ENCODE measurements around the gene CLIP4.

Gene CLIP4

DNA sequence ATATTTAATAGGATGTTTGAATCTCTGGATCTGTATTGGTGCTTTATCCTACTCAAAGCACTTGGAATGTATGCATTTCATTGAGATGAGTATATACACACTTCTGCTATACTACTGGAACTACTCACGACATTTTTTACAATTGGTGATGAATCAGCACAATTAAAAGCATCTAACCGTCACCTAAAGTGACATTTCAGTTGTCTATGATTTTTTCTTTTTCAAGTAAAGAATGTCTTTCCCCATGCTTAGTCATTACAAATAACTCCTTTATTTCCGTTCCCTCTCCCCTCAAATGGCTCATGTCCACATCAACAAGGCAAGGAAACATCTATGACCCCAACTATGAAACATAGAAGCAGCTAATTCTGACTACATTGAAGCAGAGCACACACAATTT, 77.3 kb downstream of the CLIP4 start:
- no peak for DNase-seq

- no peak for DNase-seq
Measured at GRCh38 chr2:29193111-29193510, 77.9 kb downstream of the CLIP4 start.

GRCh38 chr2:29193681-29194080, 78.5 kb downstream of the CLIP4 start:
- no peak for DNase-seq

- DNase-seq: no peak
Measured at GRCh38 chr2:29195796-29196195, 80.6 kb downstream of the CLIP4 start.

- DNase-seq: peak; percentile 32
Measured at GRCh38 chr2:29196792-29197788, 81.9 kb downstream of the CLIP4 start.

- no peak for DNase-seq
Measured at GRCh38 chr2:29201979-29202378, 86.8 kb downstream of the CLIP4 start.

DNA sequence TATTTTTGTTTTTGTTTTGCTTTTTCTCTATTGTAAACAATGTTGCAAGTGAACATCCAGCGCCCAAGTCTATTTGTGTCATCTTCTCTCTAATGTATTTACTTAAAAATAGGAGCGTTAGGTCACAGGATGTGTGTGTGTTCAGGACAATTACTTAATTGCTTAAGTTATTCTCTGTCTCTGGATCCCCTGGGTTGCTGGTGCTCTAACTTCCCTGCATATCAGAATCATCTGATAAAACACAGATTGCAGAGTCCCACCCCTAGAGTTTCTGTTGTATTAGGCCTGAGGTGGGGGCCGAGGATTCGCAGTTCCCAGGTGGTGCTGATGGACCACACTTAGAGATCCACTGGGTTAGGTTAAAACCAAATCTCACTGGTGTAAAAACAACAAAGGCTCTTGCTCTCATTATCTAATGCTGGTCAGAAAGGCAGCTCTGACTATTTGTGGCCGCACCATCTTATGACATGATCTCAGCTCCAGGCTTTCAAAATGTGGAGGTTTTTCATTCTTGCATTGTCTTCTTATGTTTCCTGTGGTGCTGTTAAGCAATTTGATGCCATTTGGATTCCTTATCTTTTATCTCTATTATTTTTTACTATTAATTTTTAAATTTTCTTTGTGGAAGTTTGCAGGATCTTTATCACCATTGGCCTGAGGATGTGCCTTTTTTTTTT, 87.7 kb downstream of the CLIP4 start:
- DNase-seq: no peak

DNA sequence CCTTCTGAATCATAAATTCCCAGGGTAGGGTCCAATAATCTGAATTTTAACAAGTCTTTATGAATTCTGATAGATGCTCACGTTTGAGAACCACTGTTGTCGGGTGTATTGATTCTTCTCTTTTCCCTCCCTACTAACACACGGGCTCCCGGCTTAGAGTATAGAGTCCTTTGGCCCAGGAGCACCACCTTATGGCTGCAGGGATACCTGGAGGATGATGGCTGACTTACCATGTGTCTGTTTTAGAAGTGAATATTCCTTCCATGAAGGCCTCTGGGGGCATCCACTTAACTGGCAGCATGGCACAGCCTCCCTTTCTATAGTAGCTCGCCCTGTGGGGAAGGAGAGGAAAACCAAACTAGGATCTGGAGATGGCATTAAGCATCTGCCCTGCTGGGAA, 91.7 kb downstream of the CLIP4 start:
- no peak for DNase-seq

DNA sequence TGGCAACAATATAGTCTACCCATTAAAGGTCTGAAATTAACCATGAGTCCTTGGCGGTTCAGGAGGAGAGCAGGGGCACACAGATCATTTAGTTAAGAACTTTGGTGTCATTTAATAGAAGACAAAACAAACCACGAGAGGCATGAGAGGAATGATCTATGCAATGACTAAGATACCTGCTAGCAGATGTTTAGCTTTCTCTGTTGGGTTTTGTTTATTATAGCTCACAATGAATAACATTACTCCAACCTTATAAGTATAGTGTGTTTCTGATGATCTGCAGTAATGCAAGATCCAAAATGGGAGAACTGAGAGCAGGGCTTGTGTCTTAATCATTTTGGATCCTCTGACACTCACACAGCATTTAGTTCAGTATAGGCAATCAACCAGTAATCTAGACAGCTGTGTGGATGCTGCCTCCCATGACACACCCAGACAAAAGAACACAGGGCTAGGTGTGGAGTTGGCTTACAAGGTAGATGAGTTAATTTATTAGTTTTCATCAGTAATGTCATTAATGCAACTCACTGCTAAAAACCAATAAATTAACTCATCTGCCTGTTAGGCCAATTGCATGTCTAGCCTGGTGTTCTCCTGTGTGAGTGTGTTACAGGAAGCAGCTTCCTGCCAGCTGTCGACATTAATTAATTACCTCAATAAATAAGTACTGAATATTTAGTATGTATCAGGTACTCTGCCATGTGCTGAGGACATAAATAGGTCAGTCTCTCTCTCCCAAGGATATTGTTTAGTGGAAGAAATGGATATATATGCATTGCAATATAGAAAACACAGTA, 92.3 kb downstream of the CLIP4 start:
- no peak for DNase-seq

DNA sequence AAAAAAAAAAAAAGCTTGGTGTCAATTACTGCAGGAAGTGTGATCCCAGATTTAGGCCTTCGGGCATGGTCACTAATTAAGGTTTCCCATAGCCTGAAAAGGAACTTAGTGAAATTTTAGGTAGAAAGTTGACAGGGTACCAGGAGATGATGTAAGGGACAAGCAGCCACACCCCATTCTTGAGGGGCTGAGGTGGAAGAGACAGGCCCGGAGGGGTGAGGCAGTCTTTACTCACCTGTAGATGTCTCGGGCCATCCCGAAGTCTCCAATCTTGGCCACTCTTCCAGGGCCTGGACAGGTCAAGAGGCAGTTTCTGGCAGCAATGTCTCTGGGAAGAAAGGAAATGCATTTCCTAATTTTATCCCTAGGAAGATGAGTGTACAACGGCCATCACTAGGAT, 94.3 kb downstream of the CLIP4 start:
- no peak for DNase-seq

DNA sequence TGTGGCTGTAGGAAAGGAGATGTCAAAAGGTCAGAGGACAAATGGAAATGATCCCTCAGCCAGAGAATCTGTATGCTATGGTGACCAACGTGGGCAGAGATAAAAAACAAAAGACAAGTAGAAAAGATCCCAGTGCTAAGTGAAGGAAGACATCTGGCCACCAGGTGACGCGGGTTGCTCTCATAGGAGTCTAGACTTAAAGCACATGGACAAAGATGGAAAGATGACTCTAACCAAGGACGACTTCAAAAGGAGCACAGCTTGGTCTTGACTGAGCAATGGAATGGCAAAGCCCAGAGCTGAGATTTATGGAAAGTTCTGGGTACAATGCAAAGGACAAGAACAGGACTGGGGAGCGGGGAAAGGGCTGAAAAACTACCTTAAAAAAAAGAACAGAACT, 96.8 kb downstream of the CLIP4 start:
- DNase-seq: no peak

GRCh38 chr2:29213888-29214291, 98.7 kb downstream of the CLIP4 start:
- no peak for DNase-seq

- DNase-seq: no peak
Measured at GRCh38 chr2:29215073-29215472, 99.9 kb downstream of the CLIP4 start.

DNA sequence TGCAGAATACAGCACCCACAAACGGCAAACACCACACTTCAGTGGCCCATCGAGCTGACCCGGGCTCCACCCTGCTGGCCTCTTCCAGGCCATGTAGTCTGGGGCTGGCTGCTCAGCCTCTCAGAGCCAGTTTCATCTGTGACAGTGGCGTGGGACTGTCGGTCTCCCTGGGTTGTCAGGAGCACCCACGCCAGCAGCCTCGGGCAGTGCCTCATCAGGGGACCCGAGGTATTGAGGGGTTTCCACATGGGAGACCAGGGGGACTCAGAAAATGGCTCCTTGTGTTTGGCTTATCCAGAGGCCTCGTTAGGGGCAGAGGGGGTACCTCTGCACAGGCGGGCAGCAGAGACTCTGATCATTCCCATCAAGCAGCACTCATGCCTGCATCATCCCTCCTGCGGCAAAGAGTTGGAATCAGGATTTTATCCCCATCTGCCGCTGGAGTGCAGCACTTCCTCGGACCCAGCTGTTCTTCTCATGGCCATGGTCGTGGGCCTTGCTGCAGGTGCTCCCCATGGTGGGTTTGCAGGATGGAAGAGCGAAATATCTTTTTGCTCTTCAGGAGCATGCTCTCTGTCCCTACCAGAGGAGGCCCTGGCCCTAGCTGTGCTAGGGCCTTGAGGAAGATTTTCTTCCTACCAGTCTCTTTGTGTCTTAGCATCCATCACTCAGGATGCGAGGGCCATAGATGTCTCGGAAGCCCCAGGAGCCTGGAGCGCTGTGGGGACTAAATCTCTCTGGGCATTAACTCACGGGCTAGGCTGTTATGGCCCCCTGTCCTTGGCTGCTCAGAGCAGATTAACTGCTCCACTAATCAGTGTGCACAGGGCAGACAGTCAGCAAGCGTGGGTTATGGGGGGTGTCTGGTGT, 100.8 kb downstream of the CLIP4 start:
- DNase-seq: no peak

GRCh38 chr2:29216609-29216909, 101.3 kb downstream of the CLIP4 start:
- DNase-seq: no peak

GRCh38 chr2:29218071-29218470, 102.9 kb downstream of the CLIP4 start:
- no peak for DNase-seq

- DNase-seq: no peak
Measured at GRCh38 chr2:29218550-29219125, 103.4 kb downstream of the CLIP4 start.

DNA sequence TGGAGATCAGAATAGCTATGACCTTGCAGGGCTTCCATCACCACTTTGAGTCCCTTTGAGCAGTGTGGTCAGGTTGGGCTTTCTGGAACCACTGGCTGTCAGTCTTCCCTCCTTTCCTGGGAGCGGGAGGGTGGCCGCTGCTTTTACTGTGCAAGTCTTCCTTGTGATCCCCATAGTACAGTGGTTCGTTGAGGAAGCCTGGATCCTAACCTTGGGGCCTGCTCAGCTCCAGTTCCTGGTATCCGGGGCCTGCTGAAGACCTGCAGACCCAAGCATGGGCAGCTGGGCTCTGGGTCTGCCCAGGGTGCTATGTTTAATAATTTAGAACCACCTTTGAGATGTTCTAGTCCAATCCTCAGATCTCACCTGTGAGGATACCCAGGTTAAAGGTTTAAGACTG, 104.2 kb downstream of the CLIP4 start:
- DNase-seq: no peak

- no peak for DNase-seq
Measured at GRCh38 chr2:29220506-29221270, 105.5 kb downstream of the CLIP4 start.

DNA sequence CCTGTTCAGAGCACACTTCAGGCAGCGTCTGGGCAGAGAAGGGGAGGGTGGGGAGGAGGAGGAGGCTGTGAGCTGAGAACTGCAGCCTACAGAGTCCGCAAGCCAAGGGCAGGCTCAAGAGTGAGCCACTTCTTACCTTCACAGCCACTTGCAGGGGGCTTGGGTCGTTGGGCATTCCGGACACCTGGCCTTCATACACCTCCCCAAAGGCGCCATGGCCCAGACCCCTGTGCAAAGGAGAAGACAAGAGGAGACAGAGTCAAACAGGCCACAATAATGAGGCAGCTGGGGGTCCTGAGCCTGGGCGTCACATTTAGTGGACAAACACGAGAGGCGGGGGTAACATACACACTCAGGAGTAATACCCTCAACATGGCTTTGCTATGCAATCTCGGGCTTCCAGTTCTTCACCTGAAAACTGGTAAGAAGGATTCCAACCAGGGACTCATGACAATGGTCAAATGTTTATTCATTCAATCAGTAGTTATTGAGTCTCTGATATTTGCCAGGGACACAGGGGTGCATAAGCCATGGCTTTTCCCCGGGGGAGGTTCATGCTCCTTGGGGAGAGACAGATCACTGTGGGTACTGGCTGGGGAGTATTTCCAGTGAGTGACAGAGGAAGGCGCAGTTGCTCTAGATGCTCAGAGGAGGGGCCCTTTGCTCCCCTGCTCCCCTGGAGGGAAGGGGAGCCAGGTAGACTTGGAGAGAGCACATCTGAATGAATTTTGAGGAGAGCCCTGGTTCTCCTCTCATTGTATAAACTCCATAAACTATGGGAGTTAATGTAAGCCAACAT, 107.4 kb downstream of the CLIP4 start:
- DNase-seq: no peak

GRCh38 chr2:29223257-29223656, 108.0 kb downstream of the CLIP4 start:
- no peak for DNase-seq
